ENCODE data around the gene PDHX. TPM values are rescaled to one million over a fixed set of nuclear protein-coding genes. Genes with fewer than 3 reads are reported as not detected.
A peak's percentile ranks its signal among the peaks of the same experiment; 100 is the strongest.

PDHX gene
- total RNA-seq, 6 experiments from 2014 or later, result 21.3 to 31.3 (median 28.8) TPM

- Histone ChIP-seq H3K36me3 (no peaks in the 10 kb centered on the region), H3K9me3 (no peaks in the 10 kb centered on the region), H3K4me3 (no peak overlapping the region), H3K4me1 (no peaks in the 10 kb centered on the region), H3K27ac (no peak overlapping the region), H3K27me3 (no peaks in the 10 kb centered on the region)
- TF ChIP-seq CTCF (IDR thresholded peaks at IDR 0.05) (no peak), POLR2A (IDR thresholded peaks at IDR 0.05) (no peak)
- DNase-seq (no peak), ATAC-seq (no peak)
- WGBS (ENCODE audit: insufficient coverage, low coverage, low lambda C conversion rate, missing lambda C conversion rate), result 82% methylated on average over 5 of the region's 6 CpGs
- intact Hi-C loops (cut with DNase I), result no loop called here
Observed at GRCh38 chr11:35033011-35033410, 116.6 kb downstream of the PDHX start.

- WGBS (ENCODE audit: insufficient coverage, low coverage, low lambda C conversion rate, missing lambda C conversion rate), result 75% methylated on average over 3 of the region's 3 CpGs
- TF ChIP-seq CTCF (IDR thresholded peaks at IDR 0.05) (no peak), POLR2A (IDR thresholded peaks at IDR 0.05) (no peak)
- Histone ChIP-seq H3K27ac (no peak overlapping the region), H3K4me1 (no peaks in the 10 kb centered on the region), H3K9me3 (no peaks in the 10 kb centered on the region), H3K36me3 (no peaks in the 10 kb centered on the region), H3K27me3 (no peaks in the 10 kb centered on the region), H3K4me3 (no peak overlapping the region)
- intact Hi-C loops (cut with DNase I), result no loop called here
- DNase-seq, result no peak
- ATAC-seq, result no peak
Observed at GRCh38 chr11:35034401-35034800, 118.0 kb downstream of the PDHX start.

- H3K4me3 ChIP-seq, result no peak overlapping the region
- no peak overlapping the region for H3K27ac ChIP-seq
- no peaks in the 10 kb centered on the region for H3K27me3 ChIP-seq
- intact Hi-C loops (cut with DNase I), result no loop called here
- WGBS (ENCODE audit: insufficient coverage, low coverage, low lambda C conversion rate, missing lambda C conversion rate), result 44% methylated on average over 2 of the region's 3 CpGs
- H3K9me3 ChIP-seq, result no peaks in the 10 kb centered on the region
- TF ChIP-seq POLR2A (IDR thresholded peaks at IDR 0.05), result no peak
- TF ChIP-seq CTCF (IDR thresholded peaks at IDR 0.05), result no peak
- DNase-seq, result no peak
- H3K4me1 ChIP-seq, result no peaks in the 10 kb centered on the region
- ATAC-seq, result peak in 3 of 4 donors; percentile 24 to 54 (median 47)
- H3K36me3 ChIP-seq, result no peaks in the 10 kb centered on the region
Observed at GRCh38 chr11:35035894-35036408, 119.5 kb downstream of the PDHX start.

- Histone ChIP-seq H3K4me1 (no peaks in the 10 kb centered on the region), H3K36me3 (no peaks in the 10 kb centered on the region), H3K4me3 (no peak overlapping the region), H3K27ac (no peak overlapping the region), H3K27me3 (no peaks in the 10 kb centered on the region), H3K9me3 (no peaks in the 10 kb centered on the region)
- no peak for ATAC-seq
- no peak for TF ChIP-seq POLR2A (IDR thresholded peaks at IDR 0.05)
- TF ChIP-seq CTCF (IDR thresholded peaks at IDR 0.05), result no peak
- WGBS (ENCODE audit: insufficient coverage, low coverage, low lambda C conversion rate, missing lambda C conversion rate), result 35% methylated on average over 3 of the region's 3 CpGs
- intact Hi-C loops (cut with DNase I), result no loop called here
- no peak for DNase-seq
Observed at GRCh38 chr11:35036639-35037038, 120.2 kb downstream of the PDHX start.

All from right lobe of liver (tissue), 6 donors.